Spleen (tissue), 7 donors: ENCODE data around the gene GLP1R.

Source experiments
- POLR2AphosphoS5 ChIP-seq, 3 donors: sonication (generic); formaldehyde crosslinking; IDR thresholded peaks; one replicate each; pipeline ENCODE4 v1.5.1; 2017; ENCODE audit warnings: antibody characterized with exemption in 3 of 3
- TF ChIP-seq, protein P1 (sequence below), 11 experiments: fragments of 200-600 bp in 7 of 11; fragments of 450-650 bp in 4 of 11; sonication (generic) in 4 of 11; IDR thresholded peaks in 8 of 11; conservative IDR thresholded peaks in 3 of 11; 1 replicate in 7 of 11; 2 replicates in 4 of 11; pipeline versions ENCODE4 v1.4.0 to v1.8.0; 2016 to 2021; ENCODE audit warnings: antibody characterized with exemption in 11 of 11, inconsistent platforms in 4 of 11, mild to moderate bottlenecking in 1 of 11
- donor health status: DM: no; HTN: no; CAD: no; lungs with moderate emphysema.
- donor health status: DM: no; HTN: no; CAD: no.
- donor health status: DM: no; HTN: no; CAD: no.

- TF ChIP-seq, protein P1, sequence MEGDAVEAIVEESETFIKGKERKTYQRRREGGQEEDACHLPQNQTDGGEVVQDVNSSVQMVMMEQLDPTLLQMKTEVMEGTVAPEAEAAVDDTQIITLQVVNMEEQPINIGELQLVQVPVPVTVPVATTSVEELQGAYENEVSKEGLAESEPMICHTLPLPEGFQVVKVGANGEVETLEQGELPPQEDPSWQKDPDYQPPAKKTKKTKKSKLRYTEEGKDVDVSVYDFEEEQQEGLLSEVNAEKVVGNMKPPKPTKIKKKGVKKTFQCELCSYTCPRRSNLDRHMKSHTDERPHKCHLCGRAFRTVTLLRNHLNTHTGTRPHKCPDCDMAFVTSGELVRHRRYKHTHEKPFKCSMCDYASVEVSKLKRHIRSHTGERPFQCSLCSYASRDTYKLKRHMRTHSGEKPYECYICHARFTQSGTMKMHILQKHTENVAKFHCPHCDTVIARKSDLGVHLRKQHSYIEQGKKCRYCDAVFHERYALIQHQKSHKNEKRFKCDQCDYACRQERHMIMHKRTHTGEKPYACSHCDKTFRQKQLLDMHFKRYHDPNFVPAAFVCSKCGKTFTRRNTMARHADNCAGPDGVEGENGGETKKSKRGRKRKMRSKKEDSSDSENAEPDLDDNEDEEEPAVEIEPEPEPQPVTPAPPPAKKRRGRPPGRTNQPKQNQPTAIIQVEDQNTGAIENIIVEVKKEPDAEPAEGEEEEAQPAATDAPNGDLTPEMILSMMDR (IDR thresholded peaks at IDR 0.05 in 8 of 11, conservative IDR thresholded peaks at IDR 0.05 in 3 of 11) = no peak
- no peak for TF ChIP-seq POLR2AphosphoS5 (IDR thresholded peaks at IDR 0.05)
These were observed 70.3 kb downstream of the GLP1R start for GRCh38 chr6:39118921-39119320.
